ENCODE data around the gene MYLK2.

GRCh38 chr20:31790401-31790800 is 28.8 kb upstream of the MYLK2 start:
- TF ChIP-seq SRF (IDR thresholded peaks at IDR 0.05; ENCODE audit: low read depth in 2 of 2, low read length in 2 of 2) (no peak), STAT3 (IDR thresholded peaks at IDR 0.05; ENCODE audit: low read depth, low read length) (no peak), IRF3 (IDR thresholded peaks at IDR 0.05) (no peak), PAX8 (IDR thresholded peaks at IDR 0.05) (no peak), HDAC6 (IDR thresholded peaks at IDR 0.05; ENCODE audit: unreplicated experiment) (no peak), POU2F2 (IDR thresholded peaks at IDR 0.05; ENCODE audit: borderline replicate concordance, low read depth, low read length) (no peak), POLR2AphosphoS5 (IDR thresholded peaks at IDR 0.05; ENCODE audit: low read length) (no peak), EZH2 (IDR thresholded peaks at IDR 0.05; ENCODE audit: borderline replicate concordance, control insufficient read depth, low read depth, low read length) (no peak)
- TF ChIP-seq, protein P1, sequence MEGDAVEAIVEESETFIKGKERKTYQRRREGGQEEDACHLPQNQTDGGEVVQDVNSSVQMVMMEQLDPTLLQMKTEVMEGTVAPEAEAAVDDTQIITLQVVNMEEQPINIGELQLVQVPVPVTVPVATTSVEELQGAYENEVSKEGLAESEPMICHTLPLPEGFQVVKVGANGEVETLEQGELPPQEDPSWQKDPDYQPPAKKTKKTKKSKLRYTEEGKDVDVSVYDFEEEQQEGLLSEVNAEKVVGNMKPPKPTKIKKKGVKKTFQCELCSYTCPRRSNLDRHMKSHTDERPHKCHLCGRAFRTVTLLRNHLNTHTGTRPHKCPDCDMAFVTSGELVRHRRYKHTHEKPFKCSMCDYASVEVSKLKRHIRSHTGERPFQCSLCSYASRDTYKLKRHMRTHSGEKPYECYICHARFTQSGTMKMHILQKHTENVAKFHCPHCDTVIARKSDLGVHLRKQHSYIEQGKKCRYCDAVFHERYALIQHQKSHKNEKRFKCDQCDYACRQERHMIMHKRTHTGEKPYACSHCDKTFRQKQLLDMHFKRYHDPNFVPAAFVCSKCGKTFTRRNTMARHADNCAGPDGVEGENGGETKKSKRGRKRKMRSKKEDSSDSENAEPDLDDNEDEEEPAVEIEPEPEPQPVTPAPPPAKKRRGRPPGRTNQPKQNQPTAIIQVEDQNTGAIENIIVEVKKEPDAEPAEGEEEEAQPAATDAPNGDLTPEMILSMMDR (IDR thresholded peaks at IDR 0.05 in 2 of 3, conservative IDR thresholded peaks at IDR 0.05 in 1 of 3; ENCODE audit: control insufficient read depth in 2 of 3, extremely low read depth in 1 of 3, insufficient read depth in 1 of 3, low read depth in 3 of 3, low read length in 3 of 3): no peak
- TF ChIP-seq, protein P2, sequence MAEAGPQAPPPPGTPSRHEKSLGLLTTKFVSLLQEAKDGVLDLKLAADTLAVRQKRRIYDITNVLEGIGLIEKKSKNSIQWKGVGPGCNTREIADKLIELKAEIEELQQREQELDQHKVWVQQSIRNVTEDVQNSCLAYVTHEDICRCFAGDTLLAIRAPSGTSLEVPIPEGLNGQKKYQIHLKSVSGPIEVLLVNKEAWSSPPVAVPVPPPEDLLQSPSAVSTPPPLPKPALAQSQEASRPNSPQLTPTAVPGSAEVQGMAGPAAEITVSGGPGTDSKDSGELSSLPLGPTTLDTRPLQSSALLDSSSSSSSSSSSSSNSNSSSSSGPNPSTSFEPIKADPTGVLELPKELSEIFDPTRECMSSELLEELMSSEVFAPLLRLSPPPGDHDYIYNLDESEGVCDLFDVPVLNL (IDR thresholded peaks at IDR 0.05; ENCODE audit: low read depth, low read length): no peak

Measured in GM12878 (cell line).